Right lobe of liver (tissue), 6 donors: ENCODE results near the gene LRMDA. TPM values are rescaled to one million over a fixed set of nuclear protein-coding genes. Genes with fewer than 3 reads are reported as not detected.

ENCODE experiments used
- ATAC-seq, 4 donors: fragments of 200-7000 bp; cut with Tn5 transposase; one replicate each; pipeline ENCODE4 v1.9.1; 2020; ENCODE audit warnings: mild to moderate bottlenecking in 4 of 4, moderate library complexity in 4 of 4
- DNase-seq, 3 donors: peaks; one replicate each; pipeline ENCODE4 v3.0.0-alpha.2; 2020
- H3K27ac ChIP-seq, 3 donors: fragments of 200-600 bp; one replicate each; pipeline ENCODE4 v1.8.0; 2022
- H3K27me3 ChIP-seq, 2 donors: fragments of 200-600 bp; one replicate each; pipeline ENCODE4 v1.8.0; 2022
- H3K36me3 ChIP-seq, 4 donors: fragments of 200-600 bp; sonication (generic) in 1 of 4; one replicate each; pipeline versions ENCODE4 v1.5.1 to v1.8.0; 2017 to 2022; ENCODE audit warnings: control low read depth in 1 of 4
- H3K4me1 ChIP-seq, 4 donors: fragments of 200-600 bp; sonication (generic) in 1 of 4; one replicate each; pipeline versions ENCODE4 v1.5.1 to v1.8.0; 2017 to 2022; ENCODE audit warnings: control low read depth in 1 of 4
- H3K4me3 ChIP-seq, 3 donors: fragments of 200-600 bp; one replicate each; pipeline ENCODE4 v1.8.0; 2022
- H3K9me3 ChIP-seq, 4 donors: fragments of 200-600 bp; sonication (generic) in 1 of 4; one replicate each; pipeline versions ENCODE4 v1.5.1 to v1.8.0; 2017 to 2022; ENCODE audit warnings: control low read depth in 1 of 4
- CTCF ChIP-seq, 4 donors: fragments of 200-600 bp in 3 of 4; fragments of 450-650 bp in 1 of 4; IDR thresholded peaks; one replicate each; pipeline versions ENCODE4 v1.5.1 to v1.8.0; 2016 to 2022; ENCODE audit warnings: antibody characterized with exemption in 4 of 4, mild to moderate bottlenecking in 2 of 4
- POLR2A ChIP-seq: fragments of 450-650 bp; IDR thresholded peaks from one replicate; pipeline ENCODE4 v1.6.1; 2017; ENCODE audit warnings: antibody characterized with exemption, mild to moderate bottlenecking
- WGBS: methylation state at CpG from one replicate; pipeline ENCODE4 v1.1.6; 2018; ENCODE audit warnings: low coverage, low lambda C conversion rate; ENCODE audit not compliant: insufficient coverage; ENCODE audit errors: missing lambda C conversion rate; 5-methylcytosine and 5-hydroxymethylcytosine counted together
- intact Hi-C, 2 donors: fragments of 100-400 bp; cut with DNase I; formaldehyde crosslinking; loops; one replicate each; pipeline versions ENCODE4 v1.11.2 to v1.14.1; 2022
- total RNA-seq, 6 experiments: library from RNA; depleted of rRNA in 2 of 6; stranded (reverse); fragments of >200 nt in 2 of 6; fragmentation: NEBNext Ultra II Directional in 3 of 6; extraction: Animal tissue kit (Norgen Biotek cat#: 25700) in 3 of 6; gene quantifications; one replicate each; pipeline versions ENCODE4 v1.1.0 to v1.2.4, GENCODE V29; 2016 to 2023
- donor health status: DM: no; HTN: yes; CAD: no.
- donor health status: DM: no; HTN: no; CAD: no.
- donor health status: DM: no; HTN: no; CAD: no.
- donor health status: DM: no; HTN: yes; CAD: no.
- donor health status: DM: no; HTN: yes; CAD: no.

Gene LRMDA
- total RNA-seq, 6 experiments from 2014 or later: 9.9 to 19.9 (median 16.3) TPM

GRCh38 chr10:76298329-76298728 is 866.9 kb downstream of the LRMDA start:
- DNase-seq (no peak), ATAC-seq (peak in 1 of 4 donors; percentile 9)
- WGBS: 86% methylated on average over 3 of the region's 3 CpGs
- TF ChIP-seq POLR2A: no peak
- TF ChIP-seq CTCF (IDR thresholded peaks at IDR 0.05): no peak
- Histone ChIP-seq H3K27me3 (no peaks in the 10 kb centered on the region), H3K4me3 (no peak overlapping the region), H3K27ac (no peak overlapping the region), H3K36me3 (no peaks in the 10 kb centered on the region), H3K9me3 (no peaks in the 10 kb centered on the region), H3K4me1 (peaks cover 0 to 19% (median 5%) of the 10 kb centered on the region in 4 donors)
- intact Hi-C loops: no loop called here

GRCh38 chr10:76299501-76299900 is 868.1 kb downstream of the LRMDA start:
- no peak for ATAC-seq
- TF ChIP-seq POLR2A (no peak), CTCF (IDR thresholded peaks at IDR 0.05) (no peak)
- Histone ChIP-seq H3K4me1 (peaks cover 0 to 19% (median 5%) of the 10 kb centered on the region in 4 donors), H3K4me3 (no peak overlapping the region), H3K9me3 (no peaks in the 10 kb centered on the region), H3K36me3 (no peaks in the 10 kb centered on the region), H3K27me3 (no peaks in the 10 kb centered on the region), H3K27ac (no peak overlapping the region)
- DNase-seq: no peak
- intact Hi-C loops: no loop called here
- WGBS: 91% methylated on average over 4 of the region's 4 CpGs

GRCh38 chr10:76301211-76301610 is 869.8 kb downstream of the LRMDA start:
- Histone ChIP-seq H3K9me3 (no peaks in the 10 kb centered on the region), H3K4me1 (peaks cover 0 to 23% (median 5%) of the 10 kb centered on the region in 4 donors), H3K27ac (no peak overlapping the region), H3K27me3 (no peaks in the 10 kb centered on the region), H3K4me3 (no peak overlapping the region), H3K36me3 (no peaks in the 10 kb centered on the region)
- WGBS: 75% methylated on average over 4 of the region's 4 CpGs
- DNase-seq (no peak), ATAC-seq (no peak)
- TF ChIP-seq POLR2A (no peak), CTCF (IDR thresholded peaks at IDR 0.05) (no peak)
- intact Hi-C loops: no loop called here

GRCh38 chr10:76301950-76302349 is 870.5 kb downstream of the LRMDA start:
- Histone ChIP-seq H3K4me3 (no peak overlapping the region), H3K4me1 (peaks cover 0 to 22% (median 3%) of the 10 kb centered on the region in 4 donors), H3K27me3 (no peaks in the 10 kb centered on the region), H3K9me3 (no peaks in the 10 kb centered on the region), H3K36me3 (no peaks in the 10 kb centered on the region), H3K27ac (no peak overlapping the region)
- no peak for ATAC-seq
- TF ChIP-seq POLR2A (no peak), CTCF (IDR thresholded peaks at IDR 0.05) (no peak)
- DNase-seq: no peak
- intact Hi-C loops: no loop called here
- 42% methylated on average over 3 of the region's 3 CpGs for WGBS

GRCh38 chr10:76302481-76302880 is 871.1 kb downstream of the LRMDA start:
- H3K4me3 ChIP-seq: no peak overlapping the region
- WGBS: 67% methylated on average over 1 of the region's 1 CpG
- intact Hi-C loops: no loop called here
- H3K27ac ChIP-seq: no peak overlapping the region
- no peaks in the 10 kb centered on the region for H3K9me3 ChIP-seq
- no peaks in the 10 kb centered on the region for H3K36me3 ChIP-seq
- DNase-seq (no peak), ATAC-seq (no peak)
- TF ChIP-seq CTCF (IDR thresholded peaks at IDR 0.05) (no peak), POLR2A (no peak)
- H3K4me1 ChIP-seq: peaks cover 0 to 17% (median under 1%) of the 10 kb centered on the region in 4 donors
- no peaks in the 10 kb centered on the region for H3K27me3 ChIP-seq
